SK-N-SH (cell line): ENCODE results near the gene UPF2.

Experiments used
- CTCF ChIP-seq: fragments of 200-600 bp; sonication (generic); IDR thresholded peaks from 2 replicates; pipeline ENCODE4 v1.6.1; 2017; ENCODE audit warnings: antibody characterized with exemption, mild to moderate bottlenecking, moderate library complexity
- RXRA ChIP-seq: IDR thresholded peaks from 2 replicates; pipeline ENCODE4 v1.4.0; 2012; ENCODE audit warnings: low read depth, mild to moderate bottlenecking, borderline replicate concordance
- SMC3 ChIP-seq: IDR thresholded peaks from 2 replicates; pipeline ENCODE4 v1.6.1; 2012; ENCODE audit warnings: low read depth, low read length, improper control_type of control experiment

- no peak for TF ChIP-seq SMC3
- TF ChIP-seq RXRA, result no peak
- TF ChIP-seq CTCF, result no peak
These were observed 156.5 kb downstream of the UPF2 start for GRCh38 chr10:11886138-11886474.
